SJSA1 (cell line): ENCODE data around the gene LRRC51. TPM values are rescaled to one million over a fixed set of nuclear protein-coding genes. Genes with fewer than 3 reads are reported as not detected.

ENCODE experiments used
- DNase-seq, 2 experiments: peaks; one replicate each; pipeline ENCODE4 v3.0.0-alpha.2; 2015 to 2020; ENCODE audit warnings: low spot score in 2 of 2, low read depth in 1 of 2
- H3K27ac ChIP-seq: fragments of 250-450 bp; sonication (Bioruptor Pico); 2 replicates; pipeline ENCODE4 v1.5.1; 2020; ENCODE audit warnings: mild to moderate bottlenecking, moderate library complexity
- H3K27me3 ChIP-seq: fragments of 250-450 bp; sonication (Bioruptor Pico); replicated peaks from 2 replicates; pipeline ENCODE4 v1.5.1; 2020; ENCODE audit warnings: mild to moderate bottlenecking, moderate library complexity
- H3K36me3 ChIP-seq: fragments of 250-450 bp; sonication (Bioruptor Pico); 2 replicates; pipeline ENCODE4 v1.5.1; 2020; ENCODE audit warnings: mild to moderate bottlenecking
- H3K4me1 ChIP-seq: fragments of 250-450 bp; sonication (Bioruptor Pico); replicated peaks from 2 replicates; pipeline ENCODE4 v1.6.1; 2021; ENCODE audit warnings: mild to moderate bottlenecking
- H3K4me3 ChIP-seq: fragments of 250-450 bp; sonication (Bioruptor Pico); 2 replicates; pipeline ENCODE4 v1.5.1; 2020; ENCODE audit warnings: mild to moderate bottlenecking
- H3K9me3 ChIP-seq: fragments of 250-450 bp; sonication (Bioruptor Pico); replicated peaks from 2 replicates; pipeline ENCODE4 v1.5.1; 2020; ENCODE audit warnings: mild to moderate bottlenecking
- total RNA-seq: library from RNA; depleted of rRNA; stranded (reverse); fragments of >200 nt; shearing (Covaris generic); gene quantifications from 2 replicates; pipeline ENCODE4 v1.2.3, GENCODE V29; 2014

The LRRC51 gene
- total RNA-seq, 1 experiment from 2014 or later, result 4.1 TPM

- Histone ChIP-seq H3K4me1 (peaks cover 14% of the 10 kb centered on the region), H3K9me3 (no peaks in the 10 kb centered on the region), H3K27ac (peak overlapping the region; percentile 52), H3K4me3 (peak overlapping the region; percentile 89), H3K27me3 (no peaks in the 10 kb centered on the region), H3K36me3 (peaks cover 15% of the 10 kb centered on the region)
- no peak for DNase-seq
Observed at GRCh38 chr11:72103754-72104167, 23.1 kb downstream of the LRRC51 start.

GRCh38 chr11:72105888-72106287 is 25.2 kb downstream of the LRRC51 start, which contains the start of gene TOMT:
Gene TOMT (plus strand): TSS chr11:72105924. CDS start chr11:72105952, 28 bp downstream.
- Histone ChIP-seq H3K27ac (no peak within 1 kb of the TSS), H3K27me3 (no peaks in the 10 kb centered on the region), H3K4me3 (no peak within 1 kb of the TSS), H3K9me3 (no peaks in the 10 kb centered on the region), H3K36me3 (peaks cover 13% of the 10 kb centered on the region), H3K4me1 (peaks cover 14% of the 10 kb centered on the region)
- DNase-seq, result no peak

DNA sequence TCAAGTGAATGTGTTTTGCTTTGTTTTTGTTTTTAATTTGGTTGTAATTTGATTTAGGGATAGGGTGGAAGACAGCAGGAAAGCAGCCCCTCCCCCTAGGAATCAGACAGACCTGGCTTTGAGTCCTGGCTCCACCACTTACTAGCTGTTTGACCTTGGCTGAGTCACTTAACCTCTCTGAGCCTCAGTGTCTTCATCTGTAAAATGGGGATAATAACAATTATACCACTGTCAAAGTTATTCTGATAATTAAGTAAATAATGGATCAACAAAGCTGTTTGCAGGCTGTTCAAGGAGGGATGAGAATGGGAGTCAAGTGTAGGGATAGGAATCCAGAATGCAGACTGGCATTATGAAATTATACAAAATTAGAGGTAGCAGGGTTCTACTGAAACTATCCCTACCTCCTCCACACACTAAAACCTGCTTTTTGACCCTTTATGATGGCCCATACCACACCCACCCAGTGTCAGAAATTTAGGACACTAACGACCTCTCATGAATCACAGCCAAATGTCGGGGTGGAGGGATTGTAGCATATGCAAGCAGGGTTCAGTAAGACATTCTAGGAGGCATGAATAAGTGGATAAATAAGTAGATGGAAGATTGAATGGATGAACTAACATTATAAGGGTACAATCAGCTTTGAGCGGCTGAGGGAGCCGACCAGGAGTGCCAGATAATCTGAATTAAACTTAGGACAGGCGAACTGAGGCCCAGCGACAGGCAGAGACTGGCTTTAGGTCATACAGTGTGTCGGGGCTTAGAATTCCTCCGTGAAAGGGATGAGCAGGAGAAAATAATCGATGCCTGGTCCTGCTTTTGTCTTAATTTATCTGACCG is 30.9 kb downstream of the LRRC51 start:
- DNase-seq, result no peak

DNA sequence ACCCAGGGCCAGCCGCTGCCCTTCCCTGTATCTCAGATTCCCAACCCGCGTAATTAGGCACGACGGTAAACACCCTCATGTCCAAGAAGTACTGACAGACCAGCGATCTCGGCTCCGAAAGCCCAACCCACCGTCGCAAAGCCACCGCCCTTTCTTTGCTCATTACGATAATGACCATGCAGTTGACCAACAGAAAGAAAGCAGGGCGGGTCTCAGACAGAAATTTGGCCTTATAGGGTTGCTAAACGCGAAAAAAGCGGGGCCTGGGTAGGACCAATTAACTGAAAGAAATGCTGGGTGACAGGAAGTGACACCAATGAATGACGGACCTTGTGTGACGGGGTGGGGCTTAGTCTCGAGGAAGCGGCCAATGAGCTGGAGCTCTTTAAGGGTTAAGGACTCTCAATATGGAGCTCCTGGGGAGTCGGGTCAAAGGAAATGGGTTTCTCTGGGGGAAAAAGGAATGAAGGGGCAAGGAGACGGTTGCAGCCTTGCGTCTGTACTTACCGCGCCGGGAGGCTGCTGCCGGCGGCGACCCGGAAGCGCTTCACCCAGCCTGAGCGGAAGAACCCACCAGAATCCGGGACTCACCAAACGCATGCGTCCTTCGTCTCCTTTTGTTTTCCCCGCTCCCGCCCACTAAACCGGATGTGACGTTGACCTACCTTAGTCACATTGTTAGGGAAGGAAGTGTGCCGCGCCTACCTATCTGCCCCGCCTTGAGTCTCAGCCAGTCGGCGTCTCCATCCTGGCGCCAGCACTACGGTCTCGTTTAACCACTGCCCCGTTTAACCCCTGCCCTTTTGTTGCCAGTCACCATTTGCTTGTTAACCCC is 31.7 kb downstream of the LRRC51 start, which contains the start of gene ANAPC15:
Gene ANAPC15, minus strand, starts transcription at position 553 of the 835 bp plus-strand sequence. CDS start 1,419 bp downstream, outside the sequence.
- Histone ChIP-seq H3K36me3 (no peaks in the 10 kb centered on the region; the same call in 1 of the 2 replicates), H3K4me3 (peak within 1 kb of the TSS; percentile 57), H3K9me3 (no peaks in the 10 kb centered on the region), H3K27me3 (no peaks in the 10 kb centered on the region), H3K27ac (peak within 1 kb of the TSS; percentile 96), H3K4me1 (peaks cover 14% of the 10 kb centered on the region)
- peak; percentile 95 to 98 for DNase-seq

More for the DNA sequence above, 30.9 kb downstream of the LRRC51 start:
- Histone ChIP-seq H3K9me3 (no peaks in the 10 kb centered on the region), H3K4me1 (peaks cover 15% of the 10 kb centered on the region), H3K27ac (peak overlapping the region; percentile 96), H3K36me3 (no peaks in the 10 kb centered on the region; the same call in 1 of the 2 replicates), H3K27me3 (no peaks in the 10 kb centered on the region), H3K4me3 (peak overlapping the region; percentile 57)

GRCh38 chr11:72112978-72113808 is 32.5 kb downstream of the LRRC51 start:
- Histone ChIP-seq H3K27ac (peak overlapping the region; percentile 96), H3K4me3 (peak overlapping the region; percentile 57), H3K27me3 (no peaks in the 10 kb centered on the region), H3K36me3 (no peaks in the 10 kb centered on the region; the same call in 1 of the 2 replicates), H3K4me1 (peaks cover 12% of the 10 kb centered on the region), H3K9me3 (no peaks in the 10 kb centered on the region)
- DNase-seq, result no peak

GRCh38 chr11:72114570-72114969 is 33.9 kb downstream of the LRRC51 start:
- Histone ChIP-seq H3K36me3 (no peaks in the 10 kb centered on the region; the same call in 1 of the 2 replicates), H3K9me3 (no peaks in the 10 kb centered on the region), H3K4me1 (peaks cover 12% of the 10 kb centered on the region), H3K27ac (no peak overlapping the region), H3K4me3 (no peak overlapping the region), H3K27me3 (no peaks in the 10 kb centered on the region)
- DNase-seq, result no peak

DNA sequence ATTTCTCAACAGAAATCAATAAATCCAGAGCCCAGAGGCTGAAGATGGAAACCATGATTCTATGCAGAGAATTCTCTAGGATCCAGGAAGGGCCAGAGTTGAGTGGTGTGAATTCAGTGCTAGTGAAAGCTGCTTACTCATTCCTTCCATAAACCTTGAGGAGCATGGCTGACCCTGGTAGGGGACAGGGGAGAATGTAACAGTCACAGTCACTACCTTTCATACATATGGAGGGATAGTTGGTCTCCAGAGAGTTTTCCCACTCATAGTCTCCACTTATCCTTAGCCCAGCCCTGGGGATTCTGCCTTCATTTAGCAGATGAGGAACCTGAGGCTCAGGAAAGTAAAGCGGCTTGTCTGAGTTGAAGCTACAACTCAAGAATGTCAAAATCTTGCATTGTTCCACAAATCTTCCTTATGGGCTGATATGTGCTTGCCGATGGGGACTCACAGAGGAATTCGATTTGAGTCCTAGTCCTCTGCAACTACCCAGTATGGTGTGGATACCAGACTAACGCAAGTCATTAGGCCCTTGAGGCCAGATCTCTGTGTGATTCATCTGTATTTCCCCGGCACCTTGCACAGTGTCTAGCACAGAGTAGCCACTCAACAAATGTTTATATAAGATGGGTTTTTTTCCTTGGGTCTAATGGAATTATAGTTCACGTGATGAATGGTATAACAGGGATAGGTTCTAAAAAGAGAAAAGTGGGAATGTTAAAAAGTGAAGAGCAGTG is 35.5 kb downstream of the LRRC51 start:
- DNase-seq, result no peak
- Histone ChIP-seq H3K4me1 (peaks cover 12% of the 10 kb centered on the region), H3K4me3 (no peak overlapping the region), H3K27me3 (no peaks in the 10 kb centered on the region), H3K9me3 (no peaks in the 10 kb centered on the region), H3K36me3 (no peaks in the 10 kb centered on the region), H3K27ac (no peak overlapping the region)

GRCh38 chr11:72119198-72119597 is 38.5 kb downstream of the LRRC51 start:
- H3K27me3 ChIP-seq, result no peaks in the 10 kb centered on the region
- H3K27ac ChIP-seq, result no peak overlapping the region
- no peak for DNase-seq
- H3K4me3 ChIP-seq, result no peak overlapping the region
- no peaks in the 10 kb centered on the region for H3K4me1 ChIP-seq
- H3K9me3 ChIP-seq, result no peaks in the 10 kb centered on the region
- H3K36me3 ChIP-seq, result no peaks in the 10 kb centered on the region

GRCh38 chr11:72120930-72121329 is 40.3 kb downstream of the LRRC51 start:
- Histone ChIP-seq H3K4me3 (no peak overlapping the region), H3K27me3 (no peaks in the 10 kb centered on the region), H3K9me3 (no peaks in the 10 kb centered on the region), H3K4me1 (no peaks in the 10 kb centered on the region), H3K27ac (no peak overlapping the region), H3K36me3 (no peaks in the 10 kb centered on the region)
- no peak for DNase-seq

DNA sequence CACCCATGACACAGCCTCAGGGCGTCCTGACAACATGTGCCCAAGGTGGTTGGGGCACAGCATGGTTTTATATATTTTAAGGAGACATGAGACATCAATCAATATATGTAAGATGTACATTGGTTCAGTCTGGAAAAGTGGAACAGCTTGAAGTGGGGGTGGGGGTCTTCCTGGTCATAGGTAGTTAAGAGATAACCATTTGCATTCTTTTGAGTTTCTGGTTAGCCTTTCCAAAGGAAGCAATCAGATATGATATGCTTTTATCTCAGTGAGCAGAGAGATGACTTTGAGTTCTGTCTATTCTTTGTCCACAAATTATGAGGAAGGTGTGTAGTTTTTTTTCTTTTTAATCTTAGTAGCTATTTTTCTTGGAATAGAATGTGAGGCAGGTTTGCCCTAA is 42.0 kb downstream of the LRRC51 start:
- no peaks in the 10 kb centered on the region for H3K4me1 ChIP-seq
- H3K27me3 ChIP-seq, result no peaks in the 10 kb centered on the region
- no peak overlapping the region for H3K4me3 ChIP-seq
- no peaks in the 10 kb centered on the region for H3K9me3 ChIP-seq
- no peak overlapping the region for H3K27ac ChIP-seq
- H3K36me3 ChIP-seq, result no peaks in the 10 kb centered on the region
- no peak for DNase-seq

- Histone ChIP-seq H3K9me3 (no peaks in the 10 kb centered on the region), H3K36me3 (no peaks in the 10 kb centered on the region), H3K4me1 (no peaks in the 10 kb centered on the region), H3K27me3 (no peaks in the 10 kb centered on the region), H3K27ac (no peak overlapping the region), H3K4me3 (no peak overlapping the region)
- no peak for DNase-seq
Observed at GRCh38 chr11:72123117-72123653, 42.5 kb downstream of the LRRC51 start.

DNA sequence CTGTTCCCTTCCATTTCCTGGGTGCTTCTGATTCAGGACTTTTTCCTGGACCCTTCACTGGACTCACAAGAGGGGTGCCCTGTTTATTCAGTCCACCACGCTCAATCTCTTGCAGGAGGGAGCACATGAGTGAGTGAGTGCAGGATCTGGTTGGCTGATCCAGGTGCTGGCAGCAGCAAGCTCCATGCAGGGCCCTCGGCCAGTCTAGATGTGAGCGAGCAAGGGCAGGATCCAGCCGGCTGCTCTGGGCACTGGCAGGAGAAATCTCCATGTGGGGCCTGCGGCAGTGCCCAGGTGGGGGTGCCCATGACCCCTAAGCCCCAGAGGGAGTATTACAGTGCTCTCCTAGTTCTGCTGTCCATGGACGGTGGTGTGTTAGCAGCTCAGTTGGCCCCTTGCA is 43.4 kb downstream of the LRRC51 start:
- Histone ChIP-seq H3K4me3 (no peak overlapping the region), H3K27me3 (no peaks in the 10 kb centered on the region), H3K4me1 (no peaks in the 10 kb centered on the region), H3K27ac (no peak overlapping the region), H3K9me3 (no peaks in the 10 kb centered on the region), H3K36me3 (no peaks in the 10 kb centered on the region)
- DNase-seq, result no peak
